Neural progenitor cell (in vitro differentiated cells): ENCODE data around the gene C1orf141. TPM values are rescaled to one million over a fixed set of nuclear protein-coding genes. Genes with fewer than 3 reads are reported as not detected.

Experiments used
- DNase-seq: peaks from one replicate; pipeline ENCODE4 v3.0.0-alpha.2; 2016; ENCODE audit warnings: low spot score
- H2AFZ ChIP-seq: fragments of 200-600 bp; sonication (generic); replicated peaks from 2 replicates; pipeline ENCODE4 v1.6.1; 2016; ENCODE audit warnings: antibody characterized with exemption
- H3F3A ChIP-seq: fragments of 200-600 bp; sonication (generic); 2 replicates; pipeline ENCODE4 v1.6.1; 2016; ENCODE audit warnings: antibody characterized with exemption, low read depth
- H3K27ac ChIP-seq: fragments of 200-600 bp; sonication (generic); 2 replicates; pipeline ENCODE4 v1.5.1; 2016; ENCODE audit warnings: mild to moderate bottlenecking
- H3K27me3 ChIP-seq: fragments of 200-600 bp; sonication (generic); 2 replicates; pipeline ENCODE4 v1.6.1; 2016; ENCODE audit warnings: mild to moderate bottlenecking, moderate library complexity
- H3K36me3 ChIP-seq: fragments of 200-600 bp; sonication (generic); 2 replicates; pipeline ENCODE4 v1.5.1; 2016
- H3K4me1 ChIP-seq: fragments of 200-600 bp; sonication (generic); 2 replicates; pipeline ENCODE4 v1.6.1; 2016; ENCODE audit warnings: mixed run types
- H3K4me2 ChIP-seq: fragments of 200-600 bp; sonication (generic); 2 replicates; pipeline ENCODE4 v1.6.1; 2016
- H3K4me3 ChIP-seq: fragments of 200-600 bp; sonication (generic); 2 replicates; pipeline ENCODE4 v1.5.1; 2016
- H3K79me2 ChIP-seq: fragments of 200-600 bp; sonication (generic); 2 replicates; pipeline ENCODE4 v1.6.1; 2016; ENCODE audit warnings: low read depth
- H3K9ac ChIP-seq: fragments of 200-600 bp; sonication (generic); 2 replicates; pipeline ENCODE4 v1.6.1; 2016
- H3K9me3 ChIP-seq: fragments of 200-600 bp; sonication (generic); 2 replicates; pipeline ENCODE4 v1.5.1; 2016; ENCODE audit warnings: low read depth
- H4K20me1 ChIP-seq: fragments of 200-600 bp; sonication (generic); 2 replicates; pipeline ENCODE4 v1.6.1; 2016; ENCODE audit warnings: low read depth
- H3K27ac Mint-ChIP-seq: 3 replicates; pipeline ENCODE4 v1.8.0; 2021; ENCODE audit warnings: mixed read lengths
- H3K27me3 Mint-ChIP-seq: 2 replicates; pipeline ENCODE4 v1.8.0; 2022; ENCODE audit warnings: low read depth, mild to moderate bottlenecking, inconsistent platforms, moderate library complexity, mixed read lengths; ENCODE audit not compliant: insufficient read depth
- H3K36me3 Mint-ChIP-seq: 3 replicates; pipeline ENCODE4 v1.8.0; 2021; ENCODE audit warnings: mixed read lengths
- H3K4me1 Mint-ChIP-seq: 3 replicates; pipeline ENCODE4 v1.8.0; 2021; ENCODE audit warnings: mixed read lengths
- H3K4me3 Mint-ChIP-seq: 3 replicates; pipeline ENCODE4 v1.8.0; 2021; ENCODE audit warnings: mild to moderate bottlenecking, moderate library complexity, mixed read lengths
- H3K9me3 Mint-ChIP-seq: 3 replicates; pipeline ENCODE4 v1.8.0; 2020; ENCODE audit warnings: mixed read lengths
- EZH2 ChIP-seq: fragments of 200-600 bp; sonication (generic); IDR thresholded peaks from 2 replicates; pipeline ENCODE4 v1.6.1; 2017; ENCODE audit warnings: antibody characterized with exemption, mild to moderate bottlenecking, moderate library complexity
- EZH2phosphoT487 ChIP-seq: fragments of 200-600 bp; sonication (generic); IDR thresholded peaks from 2 replicates; pipeline ENCODE4 v1.6.1; 2017; ENCODE audit warnings: antibody characterized with exemption
- total RNA-seq: library from RNA; depleted of rRNA; stranded (reverse); fragments of >200 nt; gene quantifications from 2 replicates; pipeline ENCODE4 v1.2.3, GENCODE V29; 2015; ENCODE audit warnings: low replicate concordance
- TF ChIP-seq, protein P1 (sequence below): fragments of 200-600 bp; sonication (generic); IDR thresholded peaks from 2 replicates; pipeline ENCODE4 v1.5.1; 2017; ENCODE audit warnings: antibody characterized with exemption, mild to moderate bottlenecking

The C1orf141 gene
- total RNA-seq, 1 donor from 2014 or later, result not detected

DNA sequence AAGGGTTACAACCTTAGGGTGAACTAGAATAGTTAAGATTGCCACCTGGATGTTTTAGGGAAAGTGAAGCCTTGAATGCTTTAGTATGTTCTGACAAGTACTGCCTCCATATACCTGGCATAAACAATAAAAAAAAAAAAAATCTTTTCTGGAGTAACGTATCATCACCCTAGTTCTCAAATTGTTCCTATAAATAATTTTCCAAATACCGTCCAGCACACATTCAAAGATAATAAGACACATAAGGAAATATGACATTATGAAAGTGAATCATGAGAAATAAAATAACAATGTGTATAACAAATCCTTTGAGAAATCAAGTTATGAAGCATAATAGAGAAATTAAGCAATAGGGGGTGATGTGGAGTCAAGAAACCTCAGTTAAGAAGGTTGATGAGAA is 20.6 kb downstream of the C1orf141 start:
- H4K20me1 ChIP-seq, result no peaks in the 10 kb centered on the region
- no peaks in the 10 kb centered on the region for H3K27me3 Mint-ChIP-seq
- no peak overlapping the region for H3K4me3 ChIP-seq
- H3K36me3 Mint-ChIP-seq, result peaks cover 2% of the 10 kb centered on the region
- H2AFZ ChIP-seq, result no peak overlapping the region
- H3K27ac Mint-ChIP-seq, result no peak overlapping the region
- no peak overlapping the region for H3K4me2 ChIP-seq
- no peaks in the 10 kb centered on the region for H3K27me3 ChIP-seq
- no peaks in the 10 kb centered on the region for H3F3A ChIP-seq
- H3K36me3 ChIP-seq, result no peaks in the 10 kb centered on the region
- peaks cover 5% of the 10 kb centered on the region for H3K4me1 Mint-ChIP-seq
- no peaks in the 10 kb centered on the region for H3K9me3 ChIP-seq
- H3K79me2 ChIP-seq, result no peaks in the 10 kb centered on the region
- DNase-seq, result no peak
- no peak overlapping the region for H3K27ac ChIP-seq
- TF ChIP-seq EZH2phosphoT487 (no peak), EZH2 (no peak)
- TF ChIP-seq, protein P1, sequence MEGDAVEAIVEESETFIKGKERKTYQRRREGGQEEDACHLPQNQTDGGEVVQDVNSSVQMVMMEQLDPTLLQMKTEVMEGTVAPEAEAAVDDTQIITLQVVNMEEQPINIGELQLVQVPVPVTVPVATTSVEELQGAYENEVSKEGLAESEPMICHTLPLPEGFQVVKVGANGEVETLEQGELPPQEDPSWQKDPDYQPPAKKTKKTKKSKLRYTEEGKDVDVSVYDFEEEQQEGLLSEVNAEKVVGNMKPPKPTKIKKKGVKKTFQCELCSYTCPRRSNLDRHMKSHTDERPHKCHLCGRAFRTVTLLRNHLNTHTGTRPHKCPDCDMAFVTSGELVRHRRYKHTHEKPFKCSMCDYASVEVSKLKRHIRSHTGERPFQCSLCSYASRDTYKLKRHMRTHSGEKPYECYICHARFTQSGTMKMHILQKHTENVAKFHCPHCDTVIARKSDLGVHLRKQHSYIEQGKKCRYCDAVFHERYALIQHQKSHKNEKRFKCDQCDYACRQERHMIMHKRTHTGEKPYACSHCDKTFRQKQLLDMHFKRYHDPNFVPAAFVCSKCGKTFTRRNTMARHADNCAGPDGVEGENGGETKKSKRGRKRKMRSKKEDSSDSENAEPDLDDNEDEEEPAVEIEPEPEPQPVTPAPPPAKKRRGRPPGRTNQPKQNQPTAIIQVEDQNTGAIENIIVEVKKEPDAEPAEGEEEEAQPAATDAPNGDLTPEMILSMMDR, result no peak
- no peaks in the 10 kb centered on the region for H3K4me1 ChIP-seq
- H3K9me3 Mint-ChIP-seq, result peaks cover 9% of the 10 kb centered on the region
- no peak overlapping the region for H3K4me3 Mint-ChIP-seq
- no peak overlapping the region for H3K9ac ChIP-seq

DNA sequence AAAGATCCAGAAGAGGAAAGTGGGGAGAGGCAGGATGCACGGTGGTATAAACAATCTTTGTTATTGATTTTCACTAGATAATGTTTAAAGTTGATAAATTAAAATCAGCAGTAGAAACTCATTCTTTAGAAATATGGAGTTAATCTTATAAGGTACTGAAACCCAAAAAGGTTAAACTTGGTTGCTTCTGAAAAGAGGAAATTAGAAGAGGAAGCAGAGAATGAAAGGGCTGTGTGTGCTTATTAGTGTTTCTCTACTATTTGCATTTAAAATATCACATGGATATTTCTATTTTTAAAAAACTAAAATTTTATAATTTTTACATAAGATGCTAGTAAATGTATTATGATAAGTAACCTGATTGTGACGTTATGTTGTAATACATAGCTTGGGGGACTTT is 24.4 kb downstream of the C1orf141 start:
- DNase-seq, result no peak
- Histone ChIP-seq H3K4me3 (no peak overlapping the region), H3K9me3 (no peaks in the 10 kb centered on the region), H3K79me2 (no peaks in the 10 kb centered on the region), H3K27me3 (no peaks in the 10 kb centered on the region), H3K27ac (no peak overlapping the region), H3K4me1 (no peaks in the 10 kb centered on the region), H4K20me1 (no peaks in the 10 kb centered on the region), H3K9ac (no peak overlapping the region), H3K36me3 (no peaks in the 10 kb centered on the region), H3K4me2 (no peak overlapping the region), H2AFZ (no peak overlapping the region), H3F3A (no peaks in the 10 kb centered on the region)
- H3K4me3 Mint-ChIP-seq, result no peak overlapping the region
- H3K27ac Mint-ChIP-seq, result no peak overlapping the region
- H3K4me1 Mint-ChIP-seq, result peaks cover 5% of the 10 kb centered on the region
- H3K9me3 Mint-ChIP-seq, result peaks cover 9% of the 10 kb centered on the region
- TF ChIP-seq EZH2 (no peak), EZH2phosphoT487 (no peak)
- TF ChIP-seq, protein P1, result no peak
- H3K27me3 Mint-ChIP-seq, result no peaks in the 10 kb centered on the region
- H3K36me3 Mint-ChIP-seq, result peaks cover 2% of the 10 kb centered on the region

DNA sequence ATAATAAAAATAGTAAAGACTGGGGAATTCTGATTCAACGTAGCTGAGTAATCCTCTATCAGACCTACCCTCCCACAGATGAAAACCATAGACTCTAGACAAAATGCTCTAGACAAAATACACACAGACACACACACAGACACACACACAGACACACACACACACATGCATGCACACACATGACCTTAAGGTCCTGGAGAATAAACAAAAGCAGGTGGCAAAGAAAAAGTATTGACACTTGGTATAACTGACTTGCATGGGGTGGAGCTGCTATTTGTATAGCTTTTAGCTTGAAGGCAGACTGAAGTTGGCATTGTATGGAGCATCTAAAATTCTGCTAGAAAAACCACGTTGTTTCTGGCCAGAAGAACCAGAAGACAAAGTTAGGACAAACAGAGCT is 29.3 kb downstream of the C1orf141 start:
- DNase-seq, result no peak
- peaks cover 6% of the 10 kb centered on the region for H3K4me1 ChIP-seq
- TF ChIP-seq EZH2phosphoT487 (no peak), EZH2 (no peak)
- TF ChIP-seq, protein P1, result no peak
- H3K79me2 ChIP-seq, result no peaks in the 10 kb centered on the region
- Mint-ChIP-seq H3K27ac (no peak overlapping the region), H3K4me1 (no peaks in the 10 kb centered on the region), H3K27me3 (no peaks in the 10 kb centered on the region), H3K4me3 (no peak overlapping the region), H3K36me3 (no peaks in the 10 kb centered on the region), H3K9me3 (no peaks in the 10 kb centered on the region)
- no peak overlapping the region for H3K4me2 ChIP-seq
- H3K36me3 ChIP-seq, result no peaks in the 10 kb centered on the region
- peak overlapping the region; percentile 44 for H2AFZ ChIP-seq
- H3K9ac ChIP-seq, result no peak overlapping the region
- H3K4me3 ChIP-seq, result no peak overlapping the region
- H4K20me1 ChIP-seq, result no peaks in the 10 kb centered on the region
- no peaks in the 10 kb centered on the region for H3F3A ChIP-seq
- no peaks in the 10 kb centered on the region for H3K9me3 ChIP-seq
- no peak overlapping the region for H3K27ac ChIP-seq
- no peaks in the 10 kb centered on the region for H3K27me3 ChIP-seq
